GM23338 (cell line): ENCODE results near the gene SLAMF8. TPM values are rescaled to one million over a fixed set of nuclear protein-coding genes. Genes with fewer than 3 reads are reported as not detected.

ENCODE experiments used
- ATAC-seq: fragments of 200-7000 bp; cut with Tn5 transposase; 3 replicates; pipeline ENCODE4 v1.9.1; 2020
- DNase-seq: peaks from one replicate; pipeline ENCODE4 v3.0.0-alpha.2; 2015; ENCODE audit warnings: low spot score
- H2AFZ ChIP-seq: fragments of 200-600 bp; sonication (generic); 2 replicates; pipeline ENCODE4 v1.8.0; 2016; ENCODE audit warnings: antibody characterized with exemption, mild to moderate bottlenecking, moderate library complexity
- H3F3A ChIP-seq: fragments of 200-600 bp; sonication (generic); replicated peaks from 2 replicates; pipeline ENCODE4 v1.8.0; 2017; ENCODE audit warnings: antibody characterized with exemption, mixed run types, low read depth
- H3K27ac ChIP-seq: fragments of 200-600 bp; sonication (generic); 2 replicates; pipeline ENCODE4 v1.6.1; 2016; ENCODE audit warnings: low read depth
- H3K27me3 ChIP-seq: fragments of 200-600 bp; sonication (generic); 2 replicates; pipeline ENCODE4 v1.8.0; 2016; ENCODE audit warnings: mild to moderate bottlenecking, mixed run types, moderate library complexity; ENCODE audit not compliant: insufficient read depth
- H3K36me3 ChIP-seq: fragments of 200-600 bp; sonication (generic); 2 replicates; pipeline ENCODE4 v1.8.0; 2016; ENCODE audit warnings: mild to moderate bottlenecking; ENCODE audit not compliant: insufficient read depth
- H3K4me1 ChIP-seq: fragments of 200-600 bp; sonication (generic); 2 replicates; pipeline ENCODE4 v1.8.0; 2016; ENCODE audit warnings: mild to moderate bottlenecking, moderate library complexity; ENCODE audit not compliant: insufficient read depth
- H3K4me2 ChIP-seq: fragments of 200-600 bp; sonication (generic); 2 replicates; pipeline ENCODE4 v1.7.1; 2017; ENCODE audit warnings: mixed run types
- H3K4me3 ChIP-seq: fragments of 200-600 bp; sonication (generic); 2 replicates; pipeline ENCODE4 v1.6.1; 2016; ENCODE audit warnings: mixed run types
- H3K79me2 ChIP-seq: fragments of 200-600 bp; sonication (generic); replicated peaks from 2 replicates; pipeline ENCODE4 v1.8.0; 2017; ENCODE audit warnings: mild to moderate bottlenecking; ENCODE audit not compliant: insufficient read depth
- H3K9me2 ChIP-seq: fragments of 200-600 bp; sonication (generic); 2 replicates; pipeline ENCODE4 v1.8.0; 2017; ENCODE audit not compliant: insufficient read depth
- H4K20me1 ChIP-seq: fragments of 200-600 bp; sonication (generic); replicated peaks from 2 replicates; pipeline ENCODE4 v1.8.0; 2017; ENCODE audit warnings: mild to moderate bottlenecking; ENCODE audit not compliant: insufficient read depth
- H3K27ac Mint-ChIP-seq: 2 replicates; pipeline ENCODE4 v1.8.0; 2020; ENCODE audit warnings: inconsistent platforms, mild to moderate bottlenecking, moderate library complexity, mixed read lengths
- H3K27me3 Mint-ChIP-seq: 3 replicates; pipeline ENCODE4 v1.8.0; 2022; ENCODE audit warnings: low read depth, mild to moderate bottlenecking, moderate library complexity, mixed read lengths, inconsistent platforms; ENCODE audit not compliant: insufficient read depth, poor library complexity
- H3K36me3 Mint-ChIP-seq: 3 replicates; pipeline ENCODE4 v1.8.0; 2021; ENCODE audit warnings: low read depth, mild to moderate bottlenecking, inconsistent platforms, moderate library complexity, mixed read lengths
- H3K4me1 Mint-ChIP-seq: 3 replicates; pipeline ENCODE4 v1.8.0; 2020; ENCODE audit warnings: mild to moderate bottlenecking, inconsistent platforms, mixed read lengths
- H3K4me3 Mint-ChIP-seq: 3 replicates; pipeline ENCODE4 v1.8.0; 2021; ENCODE audit warnings: moderate library complexity, mild to moderate bottlenecking, inconsistent platforms, mixed read lengths
- H3K9me3 Mint-ChIP-seq: 3 replicates; pipeline ENCODE4 v1.8.0; 2020; ENCODE audit warnings: moderate library complexity, mild to moderate bottlenecking, inconsistent platforms, mixed read lengths
- CREB1 ChIP-seq: fragments of 250-450 bp; sonication (Bioruptor Pico); IDR thresholded peaks from 2 replicates; pipeline ENCODE4 v1.5.0; 2020; ENCODE audit warnings: low read depth, mild to moderate bottlenecking, moderate library complexity
- ETS1 ChIP-seq: IDR thresholded peaks from 2 replicates; pipeline ENCODE4 v1.6.1; 2016; ENCODE audit warnings: antibody characterized with exemption
- JUNB ChIP-seq: IDR thresholded peaks from one replicate; pipeline ENCODE4 v1.6.1; 2016; ENCODE audit warnings: antibody characterized with exemption; ENCODE audit not compliant: unreplicated experiment
- POLR2AphosphoS5 ChIP-seq: IDR thresholded peaks from 2 replicates; pipeline ENCODE4 v1.6.1; 2016; ENCODE audit warnings: antibody characterized with exemption, low read depth
- STAT1 ChIP-seq: IDR thresholded peaks from one replicate; pipeline ENCODE4 v1.6.1; 2016; ENCODE audit warnings: antibody characterized with exemption; ENCODE audit not compliant: unreplicated experiment
- ZNF114 ChIP-seq: fragments of 250-450 bp; sonication (Bioruptor Pico); IDR thresholded peaks from 2 replicates; pipeline ENCODE4 v1.5.0; 2020; ENCODE audit warnings: mild to moderate bottlenecking, moderate library complexity
- ZNF331 ChIP-seq: fragments of 250-450 bp; sonication (Bioruptor Pico); IDR thresholded peaks from 2 replicates; pipeline ENCODE4 v1.5.0; 2020; ENCODE audit warnings: low read depth, mild to moderate bottlenecking, moderate library complexity
- ZNF462 ChIP-seq: fragments of 250-450 bp; sonication (Bioruptor Pico); IDR thresholded peaks from 2 replicates; pipeline ENCODE4 v1.5.0; 2020; ENCODE audit warnings: mild to moderate bottlenecking, moderate library complexity
- polyA plus RNA-seq: library from polyadenylated mRNA; unstranded; fragments of >200 nt; fragmentation: Nextera tagmentation; extraction: Ambion mirVana; gene quantifications from 2 replicates; pipeline ENCODE4 v1.2.1, GENCODE V29; 2016
- total RNA-seq: library from RNA; depleted of rRNA; stranded (reverse); fragments of >200 nt; shearing (Covaris generic); gene quantifications from 2 replicates; pipeline ENCODE4 v1.2.3, GENCODE V29; 2014
- TF ChIP-seq, protein P1 (sequence below), 2 experiments: fragments of 200-600 bp in 1 of 2; sonication (generic) in 1 of 2; conservative IDR thresholded peaks; 2 replicates each; pipeline versions ENCODE4 v1.5.1 to v1.6.1; 2016 to 2017; ENCODE audit warnings: antibody characterized with exemption in 2 of 2, low read depth in 2 of 2, mild to moderate bottlenecking in 2 of 2, moderate library complexity in 1 of 2

The SLAMF8 gene
- total and polyA plus RNA-seq, 2 experiments from 2014 or later = not detected

DNA sequence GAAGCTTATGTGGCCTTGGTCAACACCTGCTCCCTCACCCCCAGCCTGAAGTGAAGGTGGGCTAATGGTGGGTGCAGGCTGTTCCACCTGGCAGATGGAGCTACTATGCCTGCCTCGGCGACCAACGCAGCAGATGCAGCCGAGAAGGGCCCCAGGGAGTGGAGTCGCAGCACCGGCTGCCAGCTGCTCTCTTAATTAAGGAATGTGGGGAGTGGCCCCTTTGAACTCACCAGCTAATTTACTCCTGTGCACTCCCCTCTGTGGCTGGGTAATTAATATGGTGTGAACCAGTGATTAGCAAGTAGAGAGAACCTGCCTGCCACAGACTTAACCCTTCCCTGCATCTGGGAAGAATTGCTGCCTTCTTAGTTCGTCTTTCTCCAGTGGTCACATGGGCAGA lies 3.3 kb upstream of the SLAMF8 start (continued):
- TF ChIP-seq ZNF462 (CRISPR knock-in tag) = no peak
- no peak for TF ChIP-seq STAT1
- no peak for TF ChIP-seq POLR2AphosphoS5
- TF ChIP-seq, protein P1, sequence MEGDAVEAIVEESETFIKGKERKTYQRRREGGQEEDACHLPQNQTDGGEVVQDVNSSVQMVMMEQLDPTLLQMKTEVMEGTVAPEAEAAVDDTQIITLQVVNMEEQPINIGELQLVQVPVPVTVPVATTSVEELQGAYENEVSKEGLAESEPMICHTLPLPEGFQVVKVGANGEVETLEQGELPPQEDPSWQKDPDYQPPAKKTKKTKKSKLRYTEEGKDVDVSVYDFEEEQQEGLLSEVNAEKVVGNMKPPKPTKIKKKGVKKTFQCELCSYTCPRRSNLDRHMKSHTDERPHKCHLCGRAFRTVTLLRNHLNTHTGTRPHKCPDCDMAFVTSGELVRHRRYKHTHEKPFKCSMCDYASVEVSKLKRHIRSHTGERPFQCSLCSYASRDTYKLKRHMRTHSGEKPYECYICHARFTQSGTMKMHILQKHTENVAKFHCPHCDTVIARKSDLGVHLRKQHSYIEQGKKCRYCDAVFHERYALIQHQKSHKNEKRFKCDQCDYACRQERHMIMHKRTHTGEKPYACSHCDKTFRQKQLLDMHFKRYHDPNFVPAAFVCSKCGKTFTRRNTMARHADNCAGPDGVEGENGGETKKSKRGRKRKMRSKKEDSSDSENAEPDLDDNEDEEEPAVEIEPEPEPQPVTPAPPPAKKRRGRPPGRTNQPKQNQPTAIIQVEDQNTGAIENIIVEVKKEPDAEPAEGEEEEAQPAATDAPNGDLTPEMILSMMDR (conservative IDR thresholded peaks at IDR 0.05; ENCODE audit: low read depth in 2 of 2) = no peak

DNA sequence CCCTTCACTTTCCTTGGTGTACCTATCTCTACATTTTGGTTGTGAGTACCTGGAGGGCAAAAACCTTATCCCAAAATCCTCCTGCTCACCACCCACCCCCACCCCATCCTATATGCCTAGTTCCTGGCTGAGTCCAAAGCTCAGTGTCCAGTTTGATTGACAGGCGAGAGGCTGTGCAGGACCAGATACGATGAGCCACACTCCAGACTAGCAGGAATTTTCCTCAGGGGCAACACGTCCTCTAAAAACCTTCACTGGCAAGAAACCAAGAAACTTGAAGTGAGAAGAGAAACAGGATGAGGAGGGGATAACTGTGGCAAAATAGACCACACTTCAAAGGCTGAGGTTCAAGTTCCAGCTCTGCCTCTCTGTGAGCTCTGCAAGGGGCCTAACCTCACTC lies 1.1 kb upstream of the SLAMF8 start:
- Mint-ChIP-seq H3K36me3 (no peaks in the 10 kb centered on the region), H3K27me3 (peaks cover 8% of the 10 kb centered on the region), H3K4me1 (peaks cover 6% of the 10 kb centered on the region; the same call in 2 of the 3 replicates), H3K9me3 (no peaks in the 10 kb centered on the region; the same call in 2 of the 3 replicates), H3K27ac (no peak overlapping the region), H3K4me3 (no peak overlapping the region)
- H4K20me1 ChIP-seq = no peaks in the 10 kb centered on the region
- no peaks in the 10 kb centered on the region for H3F3A ChIP-seq
- TF ChIP-seq ETS1 (no peak), JUNB (no peak), ZNF114 (CRISPR knock-in tag) (no peak), ZNF331 (CRISPR knock-in tag) (no peak), CREB1 (CRISPR knock-in tag) (no peak)
- H3K27ac ChIP-seq = no peak overlapping the region
- H3K4me2 ChIP-seq = no peak overlapping the region
- no peaks in the 10 kb centered on the region for H3K36me3 ChIP-seq
- ATAC-seq (no peak), DNase-seq (no peak)
- no peak overlapping the region for H2AFZ ChIP-seq
- no peaks in the 10 kb centered on the region for H3K79me2 ChIP-seq
- H3K9me2 ChIP-seq = no peaks in the 10 kb centered on the region
- no peaks in the 10 kb centered on the region; the same call in 1 of the 2 replicates for H3K4me1 ChIP-seq
- no peak overlapping the region for H3K4me3 ChIP-seq
- H3K27me3 ChIP-seq = no peaks in the 10 kb centered on the region
